ENCODE results near the gene ABL2. TPM values are rescaled to one million over a fixed set of nuclear protein-coding genes. Genes with fewer than 3 reads are reported as not detected.

ABL2 gene
- total and polyA plus RNA-seq, 9 of the 15 experiments (the other 6 are each of a cell fraction or from before 2014, with no cell fraction given) = 1.4 to 15.0 (median 8.6) TPM

DNA sequence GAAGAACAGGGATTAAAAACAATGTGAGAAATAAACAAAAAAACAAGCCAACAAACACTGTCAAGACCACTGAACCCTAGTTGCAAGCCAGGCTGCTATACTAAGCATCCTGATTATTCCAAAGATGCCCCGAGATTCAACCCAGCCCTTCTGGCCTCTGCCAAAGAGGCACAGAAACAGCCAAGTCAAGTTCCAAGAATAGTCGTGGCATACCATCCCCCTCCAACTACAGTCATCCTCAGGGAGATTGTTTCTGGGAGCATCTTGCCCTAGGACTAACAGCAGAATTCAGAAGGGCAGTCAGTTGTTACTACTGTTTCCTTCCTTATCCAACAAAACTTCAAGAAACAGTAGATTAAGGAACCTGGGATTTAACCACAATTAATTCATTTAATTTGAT is 52.3 kb downstream of the ABL2 start (continued):
- TF ChIP-seq ZNF121 (CRISPR knock-in tag; conservative IDR thresholded peaks at IDR 0.05) (no peak), HNRNPH1 (optimal IDR thresholded peaks at IDR 0.05; ENCODE audit: low read depth, low read length) (no peak), ZKSCAN3 (CRISPR knock-in tag; IDR thresholded peaks at IDR 0.05) (no peak), PHTF2 (CRISPR knock-in tag; IDR thresholded peaks at IDR 0.05) (no peak), TCFL5 (CRISPR knock-in tag; conservative IDR thresholded peaks at IDR 0.05) (no peak), ZNF695 (CRISPR knock-in tag; IDR thresholded peaks at IDR 0.05) (no peak), ZNF224 (CRISPR knock-in tag; IDR thresholded peaks at IDR 0.05) (no peak)

DNA sequence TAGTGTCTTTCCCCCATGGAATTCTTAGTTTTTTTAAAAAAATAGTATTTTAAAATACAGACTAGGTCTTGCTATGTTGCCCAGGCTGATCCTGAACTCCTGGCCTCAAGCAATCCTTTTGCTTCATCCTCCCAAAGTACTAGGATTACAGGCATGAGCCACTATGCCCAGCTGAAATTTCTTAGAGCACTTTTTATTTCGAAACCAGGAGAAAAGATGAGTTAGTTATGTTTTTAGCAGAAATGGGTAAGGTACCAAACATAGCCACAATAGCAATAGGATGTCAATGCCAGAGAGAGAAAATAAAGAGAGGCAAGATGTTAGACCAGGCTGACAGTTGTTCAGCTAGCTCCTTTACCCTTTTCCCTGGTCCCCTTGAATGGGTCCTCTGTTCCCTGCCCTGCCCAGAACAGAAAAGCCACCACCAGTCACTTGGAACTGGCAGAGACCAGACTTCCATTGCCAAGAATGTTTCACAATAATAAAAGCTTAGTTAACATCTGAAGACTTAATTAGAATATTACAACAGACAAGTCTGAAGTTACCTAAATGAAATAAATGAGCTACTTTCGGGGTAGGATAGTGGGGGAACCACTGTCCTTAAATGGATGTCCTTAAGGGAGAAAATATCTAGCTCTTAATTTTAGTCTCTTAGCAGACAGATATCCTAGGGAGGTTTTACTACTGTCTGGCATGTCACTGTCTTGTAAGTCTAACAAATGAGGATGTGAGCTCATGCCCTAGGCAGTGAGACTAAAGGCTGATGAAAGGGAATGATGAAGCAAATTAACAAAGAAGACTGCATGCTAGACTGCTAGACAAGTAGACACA is 54.3 kb downstream of the ABL2 start:
- no peak overlapping the region for H3K27ac ChIP-seq (ENCODE audit: extremely low read depth, low read depth, low read length)
- H3K4me2 ChIP-seq (ENCODE audit: insufficient read depth, low read length) = no peak overlapping the region
- intact Hi-C loops (cut with micrococcal nuclease) (no loop called here), in situ Hi-C loops (cut with MboI) (no loop called here)
- no peaks in the 10 kb centered on the region for H4K20me1 ChIP-seq (replicated peaks; ENCODE audit: control insufficient read depth, insufficient read depth, low read length)
- no peaks in the 10 kb centered on the region for H3K4me1 ChIP-seq (replicated peaks in 1 of 2; ENCODE audit: control insufficient read depth in 2 of 2, insufficient read depth in 2 of 2, low read length in 2 of 2)
- H3K9ac ChIP-seq (ENCODE audit: insufficient read depth in 1 of 2, low read depth in 2 of 2, low read length in 2 of 2) = no peak overlapping the region
- FAIRE-seq (no peak), ATAC-seq (peak; percentile 75), DNase-seq (ENCODE audit: extremely low read depth in 1 of 4, low spot score in 3 of 4) (no peak)
- no peak overlapping the region for H3K4me3 ChIP-seq
- CTCF ChIA-PET (ENCODE audit: low intra/inter-chr PET ratio) = interaction anchor here (0.7 kb wide), 1 partner anchor 56 kb away, joined by 6 read pairs; no protein-coding TSS in a partner anchor
- H3K36me3 ChIP-seq (ENCODE audit: control insufficient read depth, insufficient read depth, low read length) = no peaks in the 10 kb centered on the region
- H3K27me3 ChIP-seq (ENCODE audit: control insufficient read depth in 2 of 2, insufficient read depth in 2 of 2, low read length in 2 of 2) = no peaks in the 10 kb centered on the region
- POLR2A ChIA-PET = interaction anchor here (0.7 kb wide), 1 partner anchor 14 kb away, joined by 3 read pairs; no protein-coding TSS in a partner anchor
- WGBS (ENCODE audit: insufficient coverage, low coverage, missing lambda C conversion rate) = 64% methylated on average over 2 of the region's 2 CpGs
- no TSS peak for BruUV-seq (replicated peaks)
- no peak overlapping the region for H2AFZ ChIP-seq (ENCODE audit: low read depth, low read length)
- no peaks in the 10 kb centered on the region for H3K9me1 ChIP-seq (ENCODE audit: control insufficient read depth, insufficient read depth, low read length)
- peaks cover 11% of the 10 kb centered on the region for H3K79me2 ChIP-seq (ENCODE audit: control insufficient read depth, insufficient read depth, low read length)
- H3K9me3 ChIP-seq (replicated peaks; ENCODE audit: control insufficient read depth, insufficient read depth, low read depth, low read length) = no peaks in the 10 kb centered on the region
- TF ChIP-seq MEIS2 (IDR thresholded peaks at IDR 0.05; ENCODE audit: partially characterized antibody) (peak; percentile 10), ERF (CRISPR knock-in tag; IDR thresholded peaks at IDR 0.05) (no peak)
- TF ChIP-seq, protein P1, sequence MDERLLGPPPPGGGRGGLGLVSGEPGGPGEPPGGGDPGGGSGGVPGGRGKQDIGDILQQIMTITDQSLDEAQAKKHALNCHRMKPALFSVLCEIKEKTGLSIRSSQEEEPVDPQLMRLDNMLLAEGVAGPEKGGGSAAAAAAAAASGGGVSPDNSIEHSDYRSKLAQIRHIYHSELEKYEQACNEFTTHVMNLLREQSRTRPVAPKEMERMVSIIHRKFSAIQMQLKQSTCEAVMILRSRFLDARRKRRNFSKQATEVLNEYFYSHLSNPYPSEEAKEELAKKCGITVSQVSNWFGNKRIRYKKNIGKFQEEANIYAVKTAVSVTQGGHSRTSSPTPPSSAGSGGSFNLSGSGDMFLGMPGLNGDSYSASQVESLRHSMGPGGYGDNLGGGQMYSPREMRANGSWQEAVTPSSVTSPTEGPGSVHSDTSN (CRISPR knock-in tag; IDR thresholded peaks at IDR 0.05; ENCODE audit: low read depth) = no peak
- TF ChIP-seq, protein P1 (tag; conservative IDR thresholded peaks at IDR 0.05; ENCODE audit: low read depth) = peak; percentile 58
- TF ChIP-seq, protein P2, sequence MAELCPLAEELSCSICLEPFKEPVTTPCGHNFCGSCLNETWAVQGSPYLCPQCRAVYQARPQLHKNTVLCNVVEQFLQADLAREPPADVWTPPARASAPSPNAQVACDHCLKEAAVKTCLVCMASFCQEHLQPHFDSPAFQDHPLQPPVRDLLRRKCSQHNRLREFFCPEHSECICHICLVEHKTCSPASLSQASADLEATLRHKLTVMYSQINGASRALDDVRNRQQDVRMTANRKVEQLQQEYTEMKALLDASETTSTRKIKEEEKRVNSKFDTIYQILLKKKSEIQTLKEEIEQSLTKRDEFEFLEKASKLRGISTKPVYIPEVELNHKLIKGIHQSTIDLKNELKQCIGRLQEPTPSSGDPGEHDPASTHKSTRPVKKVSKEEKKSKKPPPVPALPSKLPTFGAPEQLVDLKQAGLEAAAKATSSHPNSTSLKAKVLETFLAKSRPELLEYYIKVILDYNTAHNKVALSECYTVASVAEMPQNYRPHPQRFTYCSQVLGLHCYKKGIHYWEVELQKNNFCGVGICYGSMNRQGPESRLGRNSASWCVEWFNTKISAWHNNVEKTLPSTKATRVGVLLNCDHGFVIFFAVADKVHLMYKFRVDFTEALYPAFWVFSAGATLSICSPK (IDR thresholded peaks at IDR 0.05; ENCODE audit: borderline replicate concordance) = no peak
- TF ChIP-seq, protein P3, sequence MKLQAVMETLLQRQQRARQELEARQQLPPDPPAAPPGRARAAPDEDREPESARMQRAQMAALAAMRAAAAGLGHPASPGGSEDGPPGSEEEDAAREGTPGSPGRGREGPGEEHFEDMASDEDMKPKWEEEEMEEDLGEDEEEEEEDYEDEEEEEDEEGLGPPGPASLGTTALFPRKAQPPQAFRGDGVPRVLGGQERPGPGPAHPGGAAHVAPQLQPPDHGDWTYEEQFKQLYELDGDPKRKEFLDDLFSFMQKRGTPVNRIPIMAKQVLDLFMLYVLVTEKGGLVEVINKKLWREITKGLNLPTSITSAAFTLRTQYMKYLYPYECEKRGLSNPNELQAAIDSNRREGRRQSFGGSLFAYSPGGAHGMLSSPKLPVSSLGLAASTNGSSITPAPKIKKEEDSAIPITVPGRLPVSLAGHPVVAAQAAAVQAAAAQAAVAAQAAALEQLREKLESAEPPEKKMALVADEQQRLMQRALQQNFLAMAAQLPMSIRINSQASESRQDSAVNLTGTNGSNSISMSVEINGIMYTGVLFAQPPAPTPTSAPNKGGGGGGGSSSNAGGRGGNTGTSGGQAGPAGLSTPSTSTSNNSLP (IDR thresholded peaks at IDR 0.05; ENCODE audit: borderline replicate concordance, low read depth, low read length) = no peak
